Activated CD4-positive, alpha-beta T cell treated with anti-CD3 and anti-CD28 coated beads for 1 hour (primary cell): Measurements from ENCODE around the gene TXNDC11.

ENCODE experiments used
- DNase-seq: peaks from one replicate; pipeline ENCODE4 v3.0.0-alpha.2; 2020

TXNDC11 gene

GRCh38 chr16:11748404-11749254 is 6.0 kb upstream of the TXNDC11 start:
- no peak for DNase-seq

GRCh38 chr16:11747949-11748403 is 5.3 kb upstream of the TXNDC11 start:
- DNase-seq, result no peak

GRCh38 chr16:11744075-11744470 is 1.4 kb upstream of the TXNDC11 start:
- no peak for DNase-seq

GRCh38 chr16:11743308-11744074 is 834 bp upstream of the TXNDC11 start:
- DNase-seq, result no peak

- DNase-seq, result peak; percentile 26
Measured at GRCh38 chr16:11742093-11742535, 543 bp downstream of the TXNDC11 start.

GRCh38 chr16:11740567-11740966 is 2.1 kb downstream of the TXNDC11 start:
- DNase-seq, result no peak

GRCh38 chr16:11738742-11739544 is 3.7 kb downstream of the TXNDC11 start:
- no peak for DNase-seq

- DNase-seq, result no peak
Measured at GRCh38 chr16:11737713-11738112, 4.9 kb downstream of the TXNDC11 start.

GRCh38 chr16:11736903-11737302 is 5.8 kb downstream of the TXNDC11 start:
- no peak for DNase-seq

GRCh38 chr16:11735787-11736186 is 6.9 kb downstream of the TXNDC11 start:
- DNase-seq, result no peak

- DNase-seq, result no peak
Measured at GRCh38 chr16:11734653-11735043, 8.0 kb downstream of the TXNDC11 start.

GRCh38 chr16:11734025-11734652 is 8.5 kb downstream of the TXNDC11 start:
- DNase-seq, result no peak

- DNase-seq, result no peak
Measured at GRCh38 chr16:11731222-11731621, 11.4 kb downstream of the TXNDC11 start.

- DNase-seq, result no peak
Measured at GRCh38 chr16:11729787-11730186, 12.9 kb downstream of the TXNDC11 start.

GRCh38 chr16:11727796-11728543 is 14.7 kb downstream of the TXNDC11 start:
- DNase-seq, result no peak

- DNase-seq, result no peak
Measured at GRCh38 chr16:11726008-11726407, 16.6 kb downstream of the TXNDC11 start.

GRCh38 chr16:11725457-11725856 is 17.2 kb downstream of the TXNDC11 start:
- DNase-seq, result no peak

GRCh38 chr16:11722468-11722808 is 20.2 kb downstream of the TXNDC11 start:
- DNase-seq, result no peak

- no peak for DNase-seq
Measured at GRCh38 chr16:11721781-11722467, 20.7 kb downstream of the TXNDC11 start.

- no peak for DNase-seq
Measured at GRCh38 chr16:11719762-11720161, 22.9 kb downstream of the TXNDC11 start.

- DNase-seq, result no peak
Measured at GRCh38 chr16:11719171-11719570, 23.5 kb downstream of the TXNDC11 start.
